IPS DF 19.7 (cell line): ENCODE data around the gene MGAT4B.
"Not testable (repeated sequence)": the region's sequence is repeated elsewhere in the genome, so short reads cannot be mapped to it uniquely, and the experiment has no call there.

Experiments
- DNase-seq: peaks from one replicate; pipeline ENCODE4 v3.0.0-alpha.2; 2013; ENCODE audit warnings: low read depth, low spot score

Gene MGAT4B

GRCh38 chr5:179806250-179807048 is at the start of gene MGAT4B:
Gene MGAT4B, minus strand, starts transcription at chr5:179806866. Its CDS starts 283 bp downstream, at chr5:179806583.
- DNase-seq, result no peak

GRCh38 chr5:179854356-179854755 is 47.7 kb upstream of the MGAT4B start:
- no peak for DNase-seq

GRCh38 chr5:179852993-179853547 is 46.4 kb upstream of the MGAT4B start:
- no peak for DNase-seq

- DNase-seq, result no peak
These were observed 35.0 kb upstream of the MGAT4B start for GRCh38 chr5:179841621-179842020.

GRCh38 chr5:179840766-179841165 is 34.1 kb upstream of the MGAT4B start:
- no peak for DNase-seq

- no peak for DNase-seq
These were observed 33.7 kb upstream of the MGAT4B start for GRCh38 chr5:179840321-179840720.

GRCh38 chr5:179839328-179840256 is 32.9 kb upstream of the MGAT4B start:
- no peak for DNase-seq

- DNase-seq, result no peak
These were observed 30.7 kb upstream of the MGAT4B start for GRCh38 chr5:179837076-179838011.

GRCh38 chr5:179836225-179837019 is 29.8 kb upstream of the MGAT4B start:
- no peak for DNase-seq

GRCh38 chr5:179834871-179835270 is 28.2 kb upstream of the MGAT4B start:
- DNase-seq, result not testable (repeated sequence)

GRCh38 chr5:179834120-179834519 is 27.5 kb upstream of the MGAT4B start:
- DNase-seq, result no peak

- no peak for DNase-seq
These were observed 27.0 kb upstream of the MGAT4B start for GRCh38 chr5:179833709-179834070.

GRCh38 chr5:179833056-179833708 is 26.5 kb upstream of the MGAT4B start:
- no peak for DNase-seq

- no peak for DNase-seq
These were observed 25.5 kb upstream of the MGAT4B start for GRCh38 chr5:179832039-179832745.

GRCh38 chr5:179830818-179831468 is 24.3 kb upstream of the MGAT4B start:
- DNase-seq, result no peak

GRCh38 chr5:179829732-179830435 is 23.2 kb upstream of the MGAT4B start:
- no peak for DNase-seq

GRCh38 chr5:179828756-179829421 is 22.2 kb upstream of the MGAT4B start:
- DNase-seq, result no peak
